Measurements from ENCODE around the gene KLK4. TPM values are rescaled to one million over a fixed set of nuclear protein-coding genes. Genes with fewer than 3 reads are reported as not detected.

KLK4 gene
- total RNA-seq, 1 experiment from 2014 or later, result 0.84 TPM

GRCh38 chr19:50898018-50898417, 13.2 kb downstream of the KLK4 start (continued):
- TF ChIP-seq CTCF (IDR thresholded peaks at IDR 0.05 in 2 of 3, conservative IDR thresholded peaks at IDR 0.05 in 1 of 3; ENCODE audit: borderline replicate concordance in 1 of 3, insufficient read depth in 1 of 3, low read depth in 2 of 3, low read length in 2 of 3), result no peak

- no peak overlapping the region for H3K27ac ChIP-seq (ENCODE audit: low read depth, low read length)
- no peak for DNase-seq (ENCODE audit: low read depth, low spot score)
- ChIA-PET POLR2A (interaction anchor here (1.1 kb wide), 1 partner anchor 93 kb away, joined by 4 read pairs; no protein-coding TSS in a partner anchor), RAD21 (ENCODE audit: low non-redundant PET in 1 of 2, low total read pairs in 2 of 2, uncharacterized antibody in 2 of 2, unreplicated experiment in 2 of 2) (no interaction called here), CTCF (interaction anchor here (1.1 kb wide), 1 partner anchor 119 kb away, joined by 4 read pairs; no protein-coding TSS in a partner anchor)
- no peaks in the 10 kb centered on the region for H4K20me1 ChIP-seq (ENCODE audit: insufficient read depth)
- H3K4me2 ChIP-seq (ENCODE audit: low read length), result 0 out of 2 replicates have a peak overlapping the region, but pooled peaks have one; percentile 3
- H3K9me3 ChIP-seq (ENCODE audit: control insufficient read depth in 1 of 2, insufficient read depth in 1 of 2, low read depth in 1 of 2, low read length in 2 of 2), result no peaks in the 10 kb centered on the region
- intact Hi-C loops (cut with micrococcal nuclease), result no loop called here
- H3K4me1 ChIP-seq (ENCODE audit: control insufficient read depth in 1 of 2, insufficient read depth in 2 of 2, low read length in 2 of 2), result peaks cover 4 to 15% of the 10 kb centered on the region in 2 experiments; a peak in 3 of 4 replicates
- BruUV-seq (replicated peaks), result no TSS peak
- peak; percentile 52 for ATAC-seq
- no peaks in the 10 kb centered on the region for H3K9me2 ChIP-seq (ENCODE audit: insufficient read depth)
- H3K27me3 ChIP-seq (ENCODE audit: insufficient read depth, low read length), result no peaks in the 10 kb centered on the region
- H2AFZ ChIP-seq (ENCODE audit: low read depth, low read length, poor library complexity, severe bottlenecking), result peak overlapping the region; percentile 71
- H3K9ac ChIP-seq (ENCODE audit: low read length), result no peak overlapping the region
- no peaks in the 10 kb centered on the region for H3K79me2 ChIP-seq (ENCODE audit: insufficient read depth, low read length)
- H3K4me3 ChIP-seq (replicated peaks in 1 of 2; ENCODE audit: low read depth in 1 of 2, low read length in 2 of 2), result no peak overlapping the region
- TF ChIP-seq CTCF (IDR thresholded peaks at IDR 0.05 in 2 of 3, conservative IDR thresholded peaks at IDR 0.05 in 1 of 3; ENCODE audit: borderline replicate concordance in 1 of 3, insufficient read depth in 1 of 3, low read depth in 2 of 3, low read length in 2 of 3) (peak; percentile 13 to 28 (median 22); a peak in 4 of 6 replicates), RAD21 (IDR thresholded peaks at IDR 0.05; ENCODE audit: low read depth) (peak; percentile 46; the same call in 1 of the 2 replicates), SP1 (IDR thresholded peaks at IDR 0.05; ENCODE audit: low read depth) (no peak)
- no peaks in the 10 kb centered on the region for H3K36me3 ChIP-seq (ENCODE audit: control insufficient read depth in 1 of 2, insufficient read depth in 2 of 2, low read length in 2 of 2)
Observed at GRCh38 chr19:50897612-50898011, 13.6 kb downstream of the KLK4 start.
